Transverse colon (tissue), 3 donors: ENCODE data around the gene SLC35B4.

Experiments
- CTCF ChIP-seq, 5 experiments: fragments of 200-600 bp in 3 of 5; fragments of 450-650 bp in 2 of 5; sonication (generic) in 3 of 5; IDR thresholded peaks; 1 replicate in 2 of 5; 2 replicates in 3 of 5; pipeline ENCODE4 v1.5.1; 2016 to 2017; ENCODE audit warnings: antibody characterized with exemption in 5 of 5, inconsistent platforms in 3 of 5, mild to moderate bottlenecking in 2 of 5, moderate library complexity in 1 of 5
- POLR2A ChIP-seq: fragments of 450-650 bp; IDR thresholded peaks from one replicate; pipeline ENCODE4 v1.6.1; 2016; ENCODE audit warnings: antibody characterized with exemption, mild to moderate bottlenecking, moderate library complexity

GRCh38 chr7:134350709-134351108, 34.0 kb upstream of the SLC35B4 start:
- no peak for TF ChIP-seq CTCF (IDR thresholded peaks at IDR 0.05)
- TF ChIP-seq POLR2A = no peak
